B cell (primary cell): ENCODE data around the gene MRPS6.

Source experiments
- EZH2 ChIP-seq: IDR thresholded peaks from 2 replicates; pipeline ENCODE4 v1.6.1; 2012; ENCODE audit warnings: borderline replicate concordance, low read depth, mild to moderate bottlenecking, moderate library complexity, low read length; ENCODE audit not compliant: insufficient read depth, poor library complexity, severe bottlenecking
- TF ChIP-seq, protein P1 (sequence below): fragments of 200-600 bp; IDR thresholded peaks from one replicate; pipeline ENCODE4 v1.8.0; 2022; ENCODE audit warnings: antibody characterized with exemption, mild to moderate bottlenecking

DNA sequence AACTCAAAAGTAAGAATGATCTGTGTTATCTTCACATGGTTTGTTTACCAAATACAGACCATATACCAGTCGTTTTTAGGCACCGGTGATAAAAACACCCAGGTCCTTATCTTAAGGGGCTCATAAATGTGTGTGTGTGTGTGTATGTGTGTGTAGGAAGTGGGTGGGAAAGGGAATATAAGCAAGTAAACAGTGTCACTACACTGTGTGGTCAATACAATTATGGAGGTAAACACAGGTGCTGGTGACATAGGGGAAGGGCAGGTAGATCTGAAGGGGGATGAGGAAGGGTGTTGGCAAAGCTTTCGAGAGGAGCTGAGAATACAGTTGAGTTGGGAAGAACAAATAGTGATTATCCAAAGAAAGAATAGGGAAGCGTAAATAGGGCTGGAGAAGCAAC lies 19.1 kb upstream of the MRPS6 start:
- TF ChIP-seq, protein P1, sequence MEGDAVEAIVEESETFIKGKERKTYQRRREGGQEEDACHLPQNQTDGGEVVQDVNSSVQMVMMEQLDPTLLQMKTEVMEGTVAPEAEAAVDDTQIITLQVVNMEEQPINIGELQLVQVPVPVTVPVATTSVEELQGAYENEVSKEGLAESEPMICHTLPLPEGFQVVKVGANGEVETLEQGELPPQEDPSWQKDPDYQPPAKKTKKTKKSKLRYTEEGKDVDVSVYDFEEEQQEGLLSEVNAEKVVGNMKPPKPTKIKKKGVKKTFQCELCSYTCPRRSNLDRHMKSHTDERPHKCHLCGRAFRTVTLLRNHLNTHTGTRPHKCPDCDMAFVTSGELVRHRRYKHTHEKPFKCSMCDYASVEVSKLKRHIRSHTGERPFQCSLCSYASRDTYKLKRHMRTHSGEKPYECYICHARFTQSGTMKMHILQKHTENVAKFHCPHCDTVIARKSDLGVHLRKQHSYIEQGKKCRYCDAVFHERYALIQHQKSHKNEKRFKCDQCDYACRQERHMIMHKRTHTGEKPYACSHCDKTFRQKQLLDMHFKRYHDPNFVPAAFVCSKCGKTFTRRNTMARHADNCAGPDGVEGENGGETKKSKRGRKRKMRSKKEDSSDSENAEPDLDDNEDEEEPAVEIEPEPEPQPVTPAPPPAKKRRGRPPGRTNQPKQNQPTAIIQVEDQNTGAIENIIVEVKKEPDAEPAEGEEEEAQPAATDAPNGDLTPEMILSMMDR: no peak
- TF ChIP-seq EZH2: no peak
